H1 (cell line): ENCODE data around the gene ACMSD. TPM values are rescaled to one million over a fixed set of nuclear protein-coding genes. Genes with fewer than 3 reads are reported as not detected.

Source experiments
- CTCF ChIA-PET: fragments of 300-600 bp; sonication (Branson Sonifier 250); formaldehyde crosslinking; loops from one replicate; lab custom pipeline; 2021; ENCODE audit not compliant: partially characterized antibody; lab: Charles Lee
- POLR2A ChIA-PET: fragments of 300-600 bp; sonication (Branson Sonifier 250); formaldehyde crosslinking; loops from one replicate; lab custom pipeline; 2021; ENCODE audit warnings: inconsistent platforms; ENCODE audit not compliant: partially characterized antibody; lab: Charles Lee
- DNase-seq, 2 experiments: peaks; one replicate each; pipeline versions ENCODE4 v3.0.0 to v3.0.0-alpha.2; 2010 to 2022; ENCODE audit warnings: low spot score in 2 of 2, low read depth in 1 of 2, mixed read lengths in 1 of 2
- FAIRE-seq: peaks from 2 replicates; lab custom pipeline; 2011; peaks lifted over from hg19 to GRCh38; lab: Jason Lieb, UNC
- H2AFZ ChIP-seq: 2 replicates; pipeline ENCODE4 v1.8.1; 2012; ENCODE audit warnings: low read length, inconsistent platforms
- H2AK5ac ChIP-seq: 2 replicates; pipeline ENCODE4 v1.6.1; 2013; ENCODE audit warnings: low read depth, low read length
- H2BK120ac ChIP-seq: replicated peaks from 2 replicates; pipeline ENCODE3; 2013; ENCODE audit warnings: low read depth, low read length, inconsistent platforms
- H2BK12ac ChIP-seq: 2 replicates; pipeline ENCODE4 v1.6.1; 2013; ENCODE audit warnings: low read depth, low read length
- H2BK15ac ChIP-seq: 2 replicates; pipeline ENCODE4 v1.6.1; 2013; ENCODE audit warnings: low read length
- H2BK20ac ChIP-seq: 2 replicates; pipeline ENCODE4 v1.6.1; 2013; ENCODE audit warnings: low read length
- H2BK5ac ChIP-seq: 2 replicates; pipeline ENCODE4 v1.6.1; 2013; ENCODE audit warnings: low read depth, low read length
- H3K14ac ChIP-seq: 2 replicates; pipeline ENCODE4 v1.6.1; 2013; ENCODE audit warnings: inconsistent platforms; ENCODE audit not compliant: insufficient read length
- H3K18ac ChIP-seq: 2 replicates; pipeline ENCODE4 v1.6.1; 2013; ENCODE audit warnings: low read length; ENCODE audit errors: extremely low read depth
- H3K23ac ChIP-seq: 2 replicates; pipeline ENCODE4 v1.6.1; 2013; ENCODE audit warnings: inconsistent platforms; ENCODE audit not compliant: insufficient read length
- H3K23me2 ChIP-seq: 2 replicates; pipeline ENCODE4 v1.6.1; 2013; ENCODE audit warnings: low read depth, low read length
- H3K27ac ChIP-seq: 2 replicates; pipeline ENCODE4 v1.6.1; 2011; ENCODE audit warnings: low read depth, low read length, inconsistent platforms
- H3K27me3 ChIP-seq, 4 experiments: replicated peaks in 1 of 4; 1 replicate in 1 of 4; 2 replicates in 3 of 4; pipeline versions ENCODE4 v1.6.1 to v1.8.1; 2011 to 2013; ENCODE audit warnings: low read length in 3 of 4, mild to moderate bottlenecking in 3 of 4, inconsistent platforms in 2 of 4, mixed read lengths in 2 of 4, moderate library complexity in 1 of 4; ENCODE audit not compliant: control insufficient read depth in 3 of 4, insufficient read depth in 3 of 4; ENCODE audit errors: extremely low read depth in 1 of 4
- H3K36me3 ChIP-seq, 4 experiments: 2 replicates each; pipeline versions ENCODE4 v1.6.1 to v1.8.1; 2011 to 2013; ENCODE audit warnings: mild to moderate bottlenecking in 4 of 4, low read length in 3 of 4, moderate library complexity in 2 of 4, control low read depth in 1 of 4, inconsistent platforms in 1 of 4; ENCODE audit not compliant: insufficient read depth in 4 of 4, control insufficient read depth in 2 of 4
- H3K4ac ChIP-seq: replicated peaks from 2 replicates; pipeline ENCODE3; 2013; ENCODE audit warnings: low read length, low read depth, mixed read lengths, inconsistent platforms; ENCODE audit not compliant: insufficient read length
- H3K4me1 ChIP-seq, 4 experiments: replicated peaks in 1 of 4; 1 replicate in 1 of 4; 2 replicates in 3 of 4; pipeline versions ENCODE4 v1.6.1 to v1.8.1; 2011 to 2013; ENCODE audit warnings: low read length in 3 of 4, inconsistent platforms in 2 of 4, mixed read lengths in 1 of 4; ENCODE audit not compliant: insufficient read depth in 4 of 4, control insufficient read depth in 3 of 4
- H3K4me2 ChIP-seq, 2 experiments: 2 replicates each; pipeline versions ENCODE4 v1.6.1 to v1.8.1; 2011 to 2013; ENCODE audit warnings: low read depth in 2 of 2, low read length in 2 of 2, control low read depth in 1 of 2, inconsistent platforms in 1 of 2, mild to moderate bottlenecking in 1 of 2; ENCODE audit not compliant: insufficient read depth in 1 of 2
- H3K4me3 ChIP-seq, 4 experiments: fragments of 200-600, 300-600 bp in 1 of 4; sonication (generic), shearing (Covaris generic), sonication (Bioruptor Twin) in 1 of 4; 2 replicates each; pipeline versions ENCODE4 v1.5.1 to v1.8.1; 2011 to 2016; ENCODE audit warnings: low read length in 4 of 4, low read depth in 3 of 4, control low read depth in 2 of 4, inconsistent platforms in 2 of 4, mild to moderate bottlenecking in 2 of 4, mixed read lengths in 1 of 4, moderate library complexity in 1 of 4; ENCODE audit not compliant: insufficient read depth in 2 of 4; ENCODE audit errors: extremely low read depth in 1 of 4
- H3K56ac ChIP-seq: replicated peaks from 2 replicates; pipeline ENCODE3; 2013; ENCODE audit warnings: low read depth, mild to moderate bottlenecking, mixed read lengths, low read length, inconsistent platforms; ENCODE audit not compliant: insufficient read length
- H3K79me1 ChIP-seq: 2 replicates; pipeline ENCODE4 v1.6.1; 2013; ENCODE audit warnings: low read depth, low read length, control low read depth
- H3K79me2 ChIP-seq, 2 experiments: 2 replicates each; pipeline versions ENCODE4 v1.6.1 to v1.8.1; 2012 to 2013; ENCODE audit warnings: low read length in 2 of 2, mild to moderate bottlenecking in 2 of 2, inconsistent platforms in 1 of 2; ENCODE audit not compliant: insufficient read depth in 2 of 2, control insufficient read depth in 1 of 2
- H3K9ac ChIP-seq, 4 experiments: replicated peaks in 1 of 4; 1 replicate in 1 of 4; 2 replicates in 3 of 4; pipeline versions ENCODE4 v1.6.1 to v1.8.1; 2011 to 2013; ENCODE audit warnings: low read depth in 3 of 4, low read length in 3 of 4, control low read depth in 2 of 4, mild to moderate bottlenecking in 2 of 4, moderate library complexity in 2 of 4, inconsistent platforms in 1 of 4; ENCODE audit errors: extremely low read depth in 1 of 4
- H3K9me3 ChIP-seq, 2 experiments: 2 replicates each; pipeline versions ENCODE4 v1.6.1 to v1.8.1; 2012 to 2013; ENCODE audit warnings: mild to moderate bottlenecking in 2 of 2, moderate library complexity in 2 of 2, control low read depth in 1 of 2, inconsistent platforms in 1 of 2, low read depth in 1 of 2, low read length in 1 of 2, mixed read lengths in 1 of 2; ENCODE audit not compliant: insufficient read depth in 2 of 2
- H4K20me1 ChIP-seq, 2 experiments: replicated peaks in 1 of 2; 2 replicates each; pipeline versions ENCODE3 to v1.8.1; 2011 to 2013; ENCODE audit warnings: inconsistent platforms in 2 of 2, low read length in 2 of 2, mild to moderate bottlenecking in 1 of 2; ENCODE audit not compliant: insufficient read depth in 2 of 2, control insufficient read depth in 1 of 2
- H4K5ac ChIP-seq: 2 replicates; pipeline ENCODE4 v1.6.1; 2013; ENCODE audit warnings: low read length, low read depth, mixed read lengths, inconsistent platforms; ENCODE audit not compliant: insufficient read length
- H4K8ac ChIP-seq: 2 replicates; pipeline ENCODE4 v1.8.0; 2013; ENCODE audit warnings: mild to moderate bottlenecking, moderate library complexity, low read length, inconsistent platforms; ENCODE audit not compliant: insufficient read depth; ENCODE audit errors: extremely low read depth
- H4K91ac ChIP-seq: replicated peaks from 2 replicates; pipeline ENCODE3; 2013; ENCODE audit warnings: low read length, mixed read lengths, inconsistent platforms; ENCODE audit not compliant: insufficient read length
- ASH2L ChIP-seq: fragments of 200-600, 300-600 bp; sonication (generic); IDR thresholded peaks from one replicate; pipeline ENCODE4 v1.7.1; 2017; ENCODE audit warnings: low read length
- BCL11A ChIP-seq, 2 experiments: IDR thresholded peaks; one replicate each; pipeline ENCODE4 v1.6.1; 2011; ENCODE audit warnings: low read depth in 2 of 2, low read length in 2 of 2, mild to moderate bottlenecking in 2 of 2
- CTBP2 ChIP-seq: IDR thresholded peaks from 2 replicates; pipeline ENCODE4 v1.7.0; 2011; ENCODE audit warnings: borderline replicate concordance, mild to moderate bottlenecking, moderate library complexity, mixed read lengths, low read length; ENCODE audit not compliant: insufficient read depth, insufficient read length
- EP300 ChIP-seq, 2 experiments: IDR thresholded peaks; 1 replicate in 1 of 2; 2 replicates in 1 of 2; pipeline ENCODE4 v1.6.1; 2011 to 2012; ENCODE audit warnings: low read depth in 2 of 2, low read length in 2 of 2, mild to moderate bottlenecking in 2 of 2, borderline replicate concordance in 1 of 2, inconsistent platforms in 1 of 2, moderate library complexity in 1 of 2
- JUN ChIP-seq: IDR thresholded peaks from 2 replicates; pipeline ENCODE4 v1.6.1; 2011; ENCODE audit warnings: low read depth, mild to moderate bottlenecking, improper control_type of control experiment, low read length
- SP2 ChIP-seq: IDR thresholded peaks from 2 replicates; pipeline ENCODE4 v1.6.1; 2012; ENCODE audit warnings: mild to moderate bottlenecking, low read length, inconsistent platforms
- TEAD4 ChIP-seq: IDR thresholded peaks from 2 replicates; pipeline ENCODE4 v1.6.1; 2012; ENCODE audit warnings: low read depth, low read length, inconsistent platforms, mixed read lengths
- WGBS, 2 experiments: shearing (Covaris generic) in 1 of 2; methylation state at CpG; one replicate each; pipeline versions ENCODE4 v1.1.6 to v1.1.7; 2013 to 2015; ENCODE audit warnings: low lambda C conversion rate in 2 of 2, mixed read lengths in 2 of 2, inconsistent platforms in 1 of 2, low coverage in 1 of 2, missing lambda C conversion rate in 1 of 2; ENCODE audit not compliant: insufficient replicate concordance in 2 of 2, insufficient coverage in 1 of 2, insufficient read length in 1 of 2; ENCODE audit errors: extremely low coverage in 1 of 2, missing lambda C conversion rate in 1 of 2; 5-methylcytosine and 5-hydroxymethylcytosine counted together
- polyA plus RNA-seq, 7 experiments: library from polyadenylated mRNA; depleted of rRNA in 3 of 7; stranded (reverse) in 5 of 7; unstranded in 2 of 7; fragments of >200 nt in 5 of 7; fragments of 200-250 nt in 2 of 7; gene quantifications; 1 replicate in 5 of 7; 2 replicates in 1 of 7; 4 replicates in 1 of 7; pipeline versions ENCODE4 v1.2.1 to v1.2.3, GENCODE V29; 2011 to 2013; ENCODE audit warnings: missing spikeins in 2 of 7, mixed read lengths in 2 of 7
- total RNA-seq: library from RNA; stranded (reverse); fragmentation: NEBNext Ultra II Directional; extraction: Animal tissue kit (Norgen Biotek cat#: 25700); gene quantifications from 2 replicates; pipeline ENCODE4 v1.2.1, GENCODE V29; 2021

ACMSD gene
- total and polyA plus RNA-seq, 2 of the 8 experiments (the other 6 are each of a cell fraction or from before 2014, with no cell fraction given) = not detected

DNA sequence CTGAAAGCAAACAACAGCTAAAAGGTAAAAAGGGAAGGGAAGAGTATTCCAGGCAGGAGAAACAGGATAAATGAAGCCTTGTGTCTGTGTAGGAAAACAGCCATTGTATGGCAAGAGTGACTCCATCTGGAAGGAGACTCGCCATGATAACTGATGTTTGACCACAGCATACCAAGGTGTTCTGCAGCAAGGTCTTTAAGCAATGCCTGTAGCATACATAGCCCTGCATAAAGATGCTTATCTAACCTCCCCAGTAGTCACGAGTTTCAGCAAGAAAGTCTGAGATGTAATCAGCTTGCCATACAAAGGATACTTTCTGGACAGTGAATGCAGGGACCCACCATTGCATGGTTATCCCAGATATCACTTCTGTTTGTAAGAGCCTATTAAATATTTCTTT, 68.3 kb downstream of the ACMSD start:
- Histone ChIP-seq H3K4ac (no peak overlapping the region), H3K56ac (no peak overlapping the region), H2BK20ac (no peak overlapping the region), H3K27me3 (no peaks in the 10 kb centered on the region; a peak in 1 of 7 replicates), H3K23ac (no peak overlapping the region), H3K4me2 (no peak overlapping the region), H2AFZ (no peak overlapping the region), H3K9ac (no peak overlapping the region), H3K14ac (no peak overlapping the region), H2BK12ac (no peak overlapping the region), H3K9me3 (no peaks in the 10 kb centered on the region), H2BK120ac (no peak overlapping the region), H4K8ac (no peak overlapping the region), H3K4me3 (no peak overlapping the region), H3K79me1 (no peaks in the 10 kb centered on the region), H3K36me3 (no peaks in the 10 kb centered on the region), H3K4me1 (no peaks in the 10 kb centered on the region), H3K18ac (no peak overlapping the region), H3K27ac (no peak overlapping the region), H3K79me2 (no peaks in the 10 kb centered on the region), H2BK15ac (no peak overlapping the region), H2BK5ac (no peak overlapping the region), H4K91ac (no peak overlapping the region), H4K20me1 (peaks cover 0 to 1% of the 10 kb centered on the region in 2 experiments), H4K5ac (no peak overlapping the region), H2AK5ac (no peak overlapping the region), H3K23me2 (no peaks in the 10 kb centered on the region)
- ChIA-PET CTCF (interaction anchor here (0.5 to 1.2 kb wide), 3 partner anchors 447 to 1906 kb away, joined by 3 to 4 read pairs (median 4); no protein-coding TSS in a partner anchor), POLR2A (interaction anchor here (1.6 kb wide), 1 partner anchor 12 kb away, joined by 6 read pairs; the partner anchor contains the start of gene CCNT2)
- TF ChIP-seq BCL11A (IDR thresholded peaks at IDR 0.05; ENCODE audit: low read depth in 2 of 2, low read length in 2 of 2) (no peak), EP300 (IDR thresholded peaks at IDR 0.05; ENCODE audit: borderline replicate concordance in 1 of 2, low read depth in 2 of 2, low read length in 2 of 2) (no peak), CTBP2 (no peak), TEAD4 (no peak), SP2 (no peak), JUN (no peak), ASH2L (no peak)
- no peak for FAIRE-seq
- WGBS, 2 experiments = 88% methylated on average over 2 of the region's 2 CpGs; no CpG with 5 or more reads in 1 of the 2 experiments
- DNase-seq = no peak
